ENCODE results near the gene GSN.

The GSN gene

GRCh38 chr9:121284733-121285451, 16.9 kb downstream of the GSN start:
- no peak for TF ChIP-seq CTCF (IDR thresholded peaks at IDR 0.05; ENCODE audit: low read depth, low read length)
- H3K4me3 ChIP-seq (replicated peaks in 1 of 2; ENCODE audit: low read depth in 2 of 2, low read length in 2 of 2): no peak overlapping the region
- no peak for DNase-seq (ENCODE audit: low read depth in 2 of 2)

GRCh38 chr9:121285835-121286687, 18.1 kb downstream of the GSN start:
- H3K4me3 ChIP-seq (replicated peaks in 1 of 2; ENCODE audit: low read depth in 2 of 2, low read length in 2 of 2): no peak overlapping the region
- DNase-seq (ENCODE audit: low read depth in 2 of 2): peak; percentile 82 to 89
- TF ChIP-seq CTCF (IDR thresholded peaks at IDR 0.05; ENCODE audit: low read depth, low read length): no peak

GRCh38 chr9:121286688-121286972, 18.7 kb downstream of the GSN start:
- no peak for DNase-seq (ENCODE audit: low read depth in 2 of 2)
- TF ChIP-seq CTCF (IDR thresholded peaks at IDR 0.05; ENCODE audit: low read depth, low read length): no peak
- H3K4me3 ChIP-seq (replicated peaks in 1 of 2; ENCODE audit: low read depth in 2 of 2, low read length in 2 of 2): no peak overlapping the region

GRCh38 chr9:121286973-121287741, 19.2 kb downstream of the GSN start:
- TF ChIP-seq CTCF (IDR thresholded peaks at IDR 0.05; ENCODE audit: low read depth, low read length): peak; percentile 33
- peak; percentile 97 to 98 for DNase-seq (ENCODE audit: low read depth in 2 of 2)
- peak overlapping the region in 1 of 2 donors; percentile 27 for H3K4me3 ChIP-seq (replicated peaks in 1 of 2; ENCODE audit: low read depth in 2 of 2, low read length in 2 of 2)

GRCh38 chr9:121288673-121289025, 20.7 kb downstream of the GSN start:
- H3K4me3 ChIP-seq (replicated peaks in 1 of 2; ENCODE audit: low read depth in 2 of 2, low read length in 2 of 2): no peak overlapping the region
- DNase-seq (ENCODE audit: low read depth in 2 of 2): no peak
- TF ChIP-seq CTCF (IDR thresholded peaks at IDR 0.05; ENCODE audit: low read depth, low read length): no peak

GRCh38 chr9:121289026-121289771, 21.2 kb downstream of the GSN start:
- TF ChIP-seq CTCF (IDR thresholded peaks at IDR 0.05; ENCODE audit: low read depth, low read length): no peak
- peak; percentile 66 to 92 for DNase-seq (ENCODE audit: low read depth in 2 of 2)
- H3K4me3 ChIP-seq (replicated peaks in 1 of 2; ENCODE audit: low read depth in 2 of 2, low read length in 2 of 2): no peak overlapping the region

Data from cardiac fibroblast (primary cell).